GM19351 (cell line): ENCODE results near the gene MYF5.
"Not testable (repeated sequence)": the region's sequence is repeated elsewhere in the genome, so short reads cannot be mapped to it uniquely, and the experiment has no call there.

Experiments used
- ATAC-seq: cut with Tn5 transposase; IDR thresholded peaks from one replicate; pipeline ENCODE4 v1.9.1; 2021; ENCODE audit warnings: mild to moderate bottlenecking, moderate library complexity; ENCODE audit not compliant: unreplicated experiment

The MYF5 gene

GRCh38 chr12:80716696-80717469, at the start of gene MYF5:
Gene MYF5, plus strand, starts transcription at chr12:80716912. Its CDS starts 152 bp downstream, at chr12:80717064.
- ATAC-seq: no peak

- ATAC-seq: no peak
Measured at GRCh38 chr12:80670214-80670613, 46.5 kb upstream of the MYF5 start.

- not testable (repeated sequence) for ATAC-seq
Measured at GRCh38 chr12:80676042-80676636, 40.6 kb upstream of the MYF5 start.

- ATAC-seq: no peak
Measured at GRCh38 chr12:80676856-80677255, 39.9 kb upstream of the MYF5 start.

- no peak for ATAC-seq
Measured at GRCh38 chr12:80677994-80678393, 38.7 kb upstream of the MYF5 start.

GRCh38 chr12:80679346-80680131, 37.2 kb upstream of the MYF5 start:
- ATAC-seq: no peak

GRCh38 chr12:80681287-80681686, 35.4 kb upstream of the MYF5 start:
- ATAC-seq: peak; percentile 91

GRCh38 chr12:80681786-80682185, 34.9 kb upstream of the MYF5 start:
- ATAC-seq: no peak

- ATAC-seq: no peak
Measured at GRCh38 chr12:80684077-80684495, 32.6 kb upstream of the MYF5 start.

GRCh38 chr12:80690090-80690489, 26.6 kb upstream of the MYF5 start:
- no peak for ATAC-seq

GRCh38 chr12:80690513-80690912, 26.2 kb upstream of the MYF5 start:
- ATAC-seq: no peak

GRCh38 chr12:80692114-80692513, 24.6 kb upstream of the MYF5 start:
- peak; percentile 71 for ATAC-seq

GRCh38 chr12:80697270-80697887, 19.3 kb upstream of the MYF5 start:
- ATAC-seq: no peak

GRCh38 chr12:80698256-80698655, 18.5 kb upstream of the MYF5 start:
- no peak for ATAC-seq

- ATAC-seq: no peak
Measured at GRCh38 chr12:80698847-80699542, 17.7 kb upstream of the MYF5 start.

GRCh38 chr12:80700327-80700726, 16.4 kb upstream of the MYF5 start:
- no peak for ATAC-seq

GRCh38 chr12:80701388-80701787, 15.3 kb upstream of the MYF5 start:
- no peak for ATAC-seq

- ATAC-seq: peak; percentile 84
Measured at GRCh38 chr12:80702889-80703805, 13.6 kb upstream of the MYF5 start.

- no peak for ATAC-seq
Measured at GRCh38 chr12:80704420-80704819, 12.3 kb upstream of the MYF5 start.
